A549 treated with CpdA at 1 μM for 4 hours (cell line): ENCODE data around the gene SREK1IP1. TPM values are rescaled to one million over a fixed set of nuclear protein-coding genes. Genes with fewer than 3 reads are reported as not detected.

Experiments
- total RNA-seq: library from RNA; stranded (reverse); fragments of 200-300 nt; extraction: Qiagen RNA extraction; gene quantifications from 5 replicates; pipeline ENCODE4 v1.2.3, GENCODE V29; 2022; ENCODE audit warnings: low read depth

Gene SREK1IP1
- total RNA-seq = 6.8 to 11.0 TPM (median 8.2 TPM) in 5 replicates

GRCh38 chr5:64768358-64769312, at the start of gene SREK1IP1, which contains the start of gene CWC27:
Gene SREK1IP1, minus strand, starts transcription at chr5:64768691. Its CDS starts 174 bp downstream, at chr5:64768517.
Gene CWC27, plus strand, starts transcription at chr5:64768930. Its CDS starts 217 bp downstream, at chr5:64769147.

GRCh38 chr5:64690417-64691151, 77.9 kb downstream of the SREK1IP1 start, which contains the start of gene SHISAL2B:
Gene SHISAL2B, plus strand, starts transcription at chr5:64690503. Its CDS starts 121 bp downstream, at chr5:64690624.

Other genes with a start within 250 kb of the SREK1IP1 start
- not detected in 5 replicates for gene SHISAL2B, start 78.2 kb downstream of the SREK1IP1 start, total RNA-seq
- gene CWC27, start 239 bp upstream of the SREK1IP1 start, total RNA-seq = 15.5 to 23.0 TPM (median 15.9 TPM) in 5 replicates